Natural killer cell (primary cell): ENCODE data around the gene MED13. TPM values are rescaled to one million over a fixed set of nuclear protein-coding genes. Genes with fewer than 3 reads are reported as not detected.

Experiments
- ATAC-seq, 3 donors: fragments of 150-1000 bp in 2 of 3; fragments of 200-7000 bp in 1 of 3; cut with Tn5 transposase; 1 replicate in 1 of 3; 2 replicates in 2 of 3; pipeline ENCODE4 v1.10.0; 2021; ENCODE audit warnings: mild to moderate bottlenecking in 2 of 3, moderate library complexity in 2 of 3
- DNase-seq, 2 donors: peaks; one replicate each; pipeline versions ENCODE4 v3.0.0 to v3.0.0-alpha.2; 2013 to 2021; ENCODE audit warnings: mixed read lengths in 1 of 2
- H3K27ac ChIP-seq: one replicate; pipeline ENCODE4 v1.5.1; 2013; ENCODE audit warnings: mild to moderate bottlenecking, low read length
- H3K27me3 ChIP-seq: one replicate; pipeline ENCODE4 v1.6.1; 2013; ENCODE audit warnings: low read length; ENCODE audit not compliant: control insufficient read depth, insufficient read depth
- H3K36me3 ChIP-seq: one replicate; pipeline ENCODE4 v1.6.1; 2013; ENCODE audit warnings: low read length; ENCODE audit not compliant: control insufficient read depth, insufficient read depth
- H3K4me1 ChIP-seq: one replicate; pipeline ENCODE4 v1.6.1; 2013; ENCODE audit warnings: low read length; ENCODE audit not compliant: control insufficient read depth, insufficient read depth
- H3K4me3 ChIP-seq: one replicate; pipeline ENCODE4 v1.5.1; 2013; ENCODE audit warnings: low read length
- H3K9me3 ChIP-seq: one replicate; pipeline ENCODE4 v1.6.1; 2013; ENCODE audit warnings: low read length; ENCODE audit not compliant: control insufficient read depth, insufficient read depth
- H3K27ac Mint-ChIP-seq, 2 donors: one replicate each; pipeline ENCODE4 v1.8.0; 2022; ENCODE audit warnings: mild to moderate bottlenecking in 2 of 2, mixed read lengths in 2 of 2, moderate library complexity in 1 of 2
- H3K27me3 Mint-ChIP-seq, 2 donors: one replicate each; pipeline ENCODE4 v1.8.0; 2022; ENCODE audit warnings: low read depth in 2 of 2, mixed read lengths in 2 of 2
- H3K36me3 Mint-ChIP-seq: one replicate; pipeline ENCODE4 v1.8.0; 2022; ENCODE audit warnings: mixed read lengths
- H3K4me1 Mint-ChIP-seq, 2 donors: one replicate each; pipeline ENCODE4 v1.8.0; 2022; ENCODE audit warnings: mixed read lengths in 2 of 2
- H3K4me3 Mint-ChIP-seq: one replicate; pipeline ENCODE4 v1.8.0; 2022; ENCODE audit warnings: mild to moderate bottlenecking, moderate library complexity, mixed read lengths
- H3K9me3 Mint-ChIP-seq, 2 donors: one replicate each; pipeline ENCODE4 v1.8.0; 2022; ENCODE audit warnings: mixed read lengths in 2 of 2
- WGBS: methylation state at CpG from one replicate; pipeline ENCODE4 v1.1.7; 2013; ENCODE audit warnings: missing lambda C conversion rate; ENCODE audit not compliant: insufficient coverage; 5-methylcytosine and 5-hydroxymethylcytosine counted together
- intact Hi-C: fragments of 100-400 bp; cut with micrococcal nuclease; formaldehyde crosslinking; loops from one replicate; pipeline ENCODE4 v1.14.2; 2022
- total RNA-seq, 4 donors: library from RNA; stranded (reverse); fragments of 120-200 nt in 1 of 4; gene quantifications; one replicate each; pipeline versions ENCODE4 v1.2.3 to v1.2.4, GENCODE V29; 2013 to 2022
- TF ChIP-seq, protein P1 (sequence below): fragments of 200-600 bp; IDR thresholded peaks from one replicate; pipeline ENCODE4 v1.8.0; 2022; ENCODE audit warnings: antibody characterized with exemption

Gene MED13
- total RNA-seq, 3 donors from 2014 or later (not counting 1 experiment from before 2014, with no cell fraction given), result 107 to 122 (median 116) TPM

DNA sequence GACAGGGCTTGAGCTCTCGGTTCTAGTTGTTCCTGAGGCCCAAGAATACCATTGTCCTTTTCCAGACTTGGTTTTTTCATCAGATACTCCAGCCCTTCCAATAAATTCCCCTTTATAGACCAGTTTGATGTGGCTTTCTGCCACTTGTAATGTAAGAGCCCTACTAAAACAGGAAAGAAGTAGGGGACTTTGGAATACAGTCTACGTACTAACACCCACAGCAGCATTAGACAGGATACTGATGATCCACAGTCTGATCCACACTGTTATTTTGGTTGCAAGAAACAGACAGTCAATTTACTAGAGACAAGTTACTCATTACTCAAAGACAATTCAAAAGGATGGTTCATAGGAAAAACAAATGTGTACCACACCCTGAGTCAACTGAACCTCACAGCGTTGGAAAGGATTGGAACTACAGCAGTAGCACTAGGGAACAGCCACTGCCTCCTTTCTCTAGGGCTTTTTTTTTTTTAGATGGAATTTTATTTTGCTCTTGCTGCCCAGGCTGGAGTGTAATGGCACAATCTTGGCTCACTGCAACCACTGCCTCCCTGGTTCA is 45.9 kb upstream of the MED13 start:
- H3K36me3 Mint-ChIP-seq, result no peaks in the 10 kb centered on the region
- no peaks in the 10 kb centered on the region for H3K4me1 Mint-ChIP-seq
- H3K27ac ChIP-seq, result no peak overlapping the region
- intact Hi-C loops, result no loop called here
- peaks cover 9 to 10% of the 10 kb centered on the region in 2 donors for H3K27me3 Mint-ChIP-seq
- TF ChIP-seq, protein P1, sequence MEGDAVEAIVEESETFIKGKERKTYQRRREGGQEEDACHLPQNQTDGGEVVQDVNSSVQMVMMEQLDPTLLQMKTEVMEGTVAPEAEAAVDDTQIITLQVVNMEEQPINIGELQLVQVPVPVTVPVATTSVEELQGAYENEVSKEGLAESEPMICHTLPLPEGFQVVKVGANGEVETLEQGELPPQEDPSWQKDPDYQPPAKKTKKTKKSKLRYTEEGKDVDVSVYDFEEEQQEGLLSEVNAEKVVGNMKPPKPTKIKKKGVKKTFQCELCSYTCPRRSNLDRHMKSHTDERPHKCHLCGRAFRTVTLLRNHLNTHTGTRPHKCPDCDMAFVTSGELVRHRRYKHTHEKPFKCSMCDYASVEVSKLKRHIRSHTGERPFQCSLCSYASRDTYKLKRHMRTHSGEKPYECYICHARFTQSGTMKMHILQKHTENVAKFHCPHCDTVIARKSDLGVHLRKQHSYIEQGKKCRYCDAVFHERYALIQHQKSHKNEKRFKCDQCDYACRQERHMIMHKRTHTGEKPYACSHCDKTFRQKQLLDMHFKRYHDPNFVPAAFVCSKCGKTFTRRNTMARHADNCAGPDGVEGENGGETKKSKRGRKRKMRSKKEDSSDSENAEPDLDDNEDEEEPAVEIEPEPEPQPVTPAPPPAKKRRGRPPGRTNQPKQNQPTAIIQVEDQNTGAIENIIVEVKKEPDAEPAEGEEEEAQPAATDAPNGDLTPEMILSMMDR, result no peak
- H3K4me3 Mint-ChIP-seq, result no peak overlapping the region
- ATAC-seq (no peak), DNase-seq (no peak)
- no peaks in the 10 kb centered on the region for H3K36me3 ChIP-seq
- H3K27me3 ChIP-seq, result no peaks in the 10 kb centered on the region
- H3K4me1 ChIP-seq, result no peaks in the 10 kb centered on the region
- H3K27ac Mint-ChIP-seq, result no peak overlapping the region
- no peaks in the 10 kb centered on the region for H3K9me3 ChIP-seq
- WGBS, result 96% methylated on average over 2 of the region's 3 CpGs
- no peaks in the 10 kb centered on the region for H3K9me3 Mint-ChIP-seq
- H3K4me3 ChIP-seq, result no peak overlapping the region

DNA sequence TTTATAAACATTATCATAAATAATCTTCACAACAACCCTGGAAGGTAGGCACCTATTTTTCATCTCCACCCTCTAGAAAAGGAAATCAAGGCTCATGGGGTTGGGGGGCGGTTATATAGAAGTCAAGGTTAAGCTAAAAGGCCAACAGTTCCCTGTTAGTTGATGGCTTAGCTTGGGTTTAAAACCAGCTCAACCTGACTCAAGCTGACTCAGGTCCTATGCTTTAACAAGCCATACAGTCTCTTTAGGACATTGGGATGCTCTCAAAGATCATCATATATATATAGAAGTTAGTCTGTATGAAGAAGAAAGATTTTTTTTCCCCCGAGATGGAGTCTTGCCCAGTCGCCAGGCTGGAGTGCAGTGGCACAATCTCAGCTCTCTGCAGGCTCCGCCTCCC is 44.8 kb upstream of the MED13 start:
- peaks cover 9 to 10% of the 10 kb centered on the region in 2 donors for H3K27me3 Mint-ChIP-seq
- no peaks in the 10 kb centered on the region for H3K9me3 ChIP-seq
- H3K36me3 Mint-ChIP-seq, result no peaks in the 10 kb centered on the region
- no peak overlapping the region for H3K4me3 ChIP-seq
- no peaks in the 10 kb centered on the region for H3K27me3 ChIP-seq
- intact Hi-C loops, result no loop called here
- ATAC-seq (no peak), DNase-seq (no peak)
- no peaks in the 10 kb centered on the region for H3K4me1 Mint-ChIP-seq
- H3K27ac ChIP-seq, result no peak overlapping the region
- 97% methylated on average over 3 of the region's 4 CpGs for WGBS
- no peak overlapping the region for H3K27ac Mint-ChIP-seq
- no peak overlapping the region for H3K4me3 Mint-ChIP-seq
- no peaks in the 10 kb centered on the region for H3K36me3 ChIP-seq
- TF ChIP-seq, protein P1, result no peak
- H3K4me1 ChIP-seq, result no peaks in the 10 kb centered on the region
- no peaks in the 10 kb centered on the region for H3K9me3 Mint-ChIP-seq

GRCh38 chr17:62109378-62109902 is 44.4 kb upstream of the MED13 start:
- Mint-ChIP-seq H3K9me3 (no peaks in the 10 kb centered on the region), H3K27me3 (peaks cover 9% of the 10 kb centered on the region in 2 donors), H3K4me3 (no peak overlapping the region), H3K36me3 (no peaks in the 10 kb centered on the region), H3K4me1 (no peaks in the 10 kb centered on the region), H3K27ac (no peak overlapping the region)
- H3K4me3 ChIP-seq, result no peak overlapping the region
- no peaks in the 10 kb centered on the region for H3K9me3 ChIP-seq
- WGBS, result 43% methylated on average over 2 of the region's 2 CpGs
- no peak overlapping the region for H3K27ac ChIP-seq
- ATAC-seq (peak; percentile 64 to 80 (median 70)), DNase-seq (peak in 1 of 2 donors; percentile 61)
- TF ChIP-seq, protein P1, result no peak
- no peaks in the 10 kb centered on the region for H3K4me1 ChIP-seq
- no peaks in the 10 kb centered on the region for H3K36me3 ChIP-seq
- no peaks in the 10 kb centered on the region for H3K27me3 ChIP-seq
- intact Hi-C loops, result no loop called here

DNA sequence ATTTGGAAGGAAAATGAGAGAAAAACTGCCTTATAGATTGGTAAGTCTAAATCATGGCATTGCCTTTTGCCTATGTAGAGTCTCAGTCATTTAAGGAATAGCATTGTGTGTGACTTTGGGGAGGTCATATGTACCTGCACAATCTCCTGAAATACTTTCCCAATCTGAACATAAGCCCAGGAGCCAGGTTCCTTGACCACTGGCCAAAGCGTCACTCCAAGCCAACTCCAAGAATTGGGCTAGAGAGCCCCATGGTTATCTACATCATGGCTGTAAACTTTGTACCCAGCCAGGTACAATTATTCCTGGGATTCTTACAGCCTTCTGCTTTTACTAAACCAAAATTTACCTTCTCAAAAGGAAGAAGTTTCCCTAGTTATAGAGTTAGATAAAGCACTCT is 40.8 kb upstream of the MED13 start:
- Mint-ChIP-seq H3K4me3 (no peak overlapping the region), H3K36me3 (no peaks in the 10 kb centered on the region), H3K9me3 (no peaks in the 10 kb centered on the region), H3K4me1 (no peaks in the 10 kb centered on the region), H3K27me3 (peaks cover 0 to under 1% of the 10 kb centered on the region in 2 donors), H3K27ac (no peak overlapping the region)
- ATAC-seq (no peak), DNase-seq (no peak)
- no peaks in the 10 kb centered on the region for H3K9me3 ChIP-seq
- TF ChIP-seq, protein P1, result no peak
- H3K4me1 ChIP-seq, result no peaks in the 10 kb centered on the region
- intact Hi-C loops, result no loop called here
- WGBS, result 100% methylated on average over 1 of the region's 1 CpG
- no peak overlapping the region for H3K4me3 ChIP-seq
- H3K27me3 ChIP-seq, result no peaks in the 10 kb centered on the region
- H3K36me3 ChIP-seq, result no peaks in the 10 kb centered on the region
- H3K27ac ChIP-seq, result no peak overlapping the region
